ENCODE results near the gene TBC1D22A. TPM values are rescaled to one million over a fixed set of nuclear protein-coding genes. Genes with fewer than 3 reads are reported as not detected.

The TBC1D22A gene
- polyA plus RNA-seq, 1 donor (not counting 4 experiments of a cell fraction or from before 2014, with no cell fraction given): 20.9 TPM

- H3K4me1 ChIP-seq (ENCODE audit: control insufficient read depth, extremely low read depth, insufficient read depth, low read length): peaks cover 49% of the 10 kb centered on the region
- H3K27me3 ChIP-seq (ENCODE audit: control insufficient read depth, extremely low read depth, insufficient read depth, low read length): no peaks in the 10 kb centered on the region
- H3K4me3 ChIP-seq (ENCODE audit: control insufficient read depth in 2 of 3, extremely low read depth in 1 of 3, insufficient read depth in 2 of 3, low read depth in 1 of 3, low read length in 3 of 3): no peak overlapping the region
- no peaks in the 10 kb centered on the region for H3K9me3 ChIP-seq (ENCODE audit: control insufficient read depth, low read depth, low read length)
- FAIRE-seq (peak; percentile 98), DNase-seq (ENCODE audit: low read depth, low spot score) (peak; percentile 79)
- H3K36me3 ChIP-seq (ENCODE audit: control insufficient read depth in 2 of 2, extremely low read depth in 1 of 2, insufficient read depth in 2 of 2, low read length in 2 of 2): peaks cover 0 to 2% of the 10 kb centered on the region in 2 experiments
- peaks cover 2% of the 10 kb centered on the region for H4K20me1 ChIP-seq (ENCODE audit: control insufficient read depth, extremely low read depth, insufficient read depth, low read length)
- no peak overlapping the region for H3K27ac ChIP-seq (ENCODE audit: control insufficient read depth, insufficient read depth, low read length)
- no peak overlapping the region for H3K9ac ChIP-seq (ENCODE audit: control insufficient read depth, extremely low read depth, insufficient read depth, low read length)
- TF ChIP-seq EZH2 (IDR thresholded peaks at IDR 0.05; ENCODE audit: low read length) (no peak), CTCF (optimal IDR thresholded peaks at IDR 0.05 in 1 of 3, IDR thresholded peaks at IDR 0.05 in 1 of 3, conservative IDR thresholded peaks at IDR 0.05 in 1 of 3; ENCODE audit: extremely low read depth in 1 of 3, insufficient read depth in 2 of 3, low read length in 3 of 3) (peak in 1 of 3 experiments; percentile 21)
- peak overlapping the region; percentile 58 for H3K4me2 ChIP-seq (ENCODE audit: control insufficient read depth, extremely low read depth, insufficient read depth, low read depth, low read length)
- dilution Hi-C loops (cut with MboI; ENCODE audit: extremely low pct_ligation_motif_present, low sequenced_read_pairs): no loop called here
- H3K9me1 ChIP-seq (ENCODE audit: control insufficient read depth, extremely low read depth, insufficient read depth, low read length): no peaks in the 10 kb centered on the region
- H2AFZ ChIP-seq (ENCODE audit: control insufficient read depth, low read length): no peak overlapping the region
- peaks cover 29% of the 10 kb centered on the region for H3K79me2 ChIP-seq (ENCODE audit: control insufficient read depth, insufficient read depth, low read length)
These were observed 80.2 kb downstream of the TBC1D22A start for GRCh38 chr22:46842606-46843005.

GRCh38 chr22:46843821-46844255 lies 81.4 kb downstream of the TBC1D22A start:
- Histone ChIP-seq H3K4me2 (ENCODE audit: control insufficient read depth, extremely low read depth, insufficient read depth, low read depth, low read length) (peak overlapping the region; percentile 22), H3K79me2 (ENCODE audit: control insufficient read depth, insufficient read depth, low read length) (peaks cover 35% of the 10 kb centered on the region), H3K9me3 (ENCODE audit: control insufficient read depth, low read depth, low read length) (no peaks in the 10 kb centered on the region), H3K27me3 (ENCODE audit: control insufficient read depth, extremely low read depth, insufficient read depth, low read length) (no peaks in the 10 kb centered on the region), H3K9ac (ENCODE audit: control insufficient read depth, extremely low read depth, insufficient read depth, low read length) (no peak overlapping the region), H3K4me3 (ENCODE audit: control insufficient read depth in 2 of 3, extremely low read depth in 1 of 3, insufficient read depth in 2 of 3, low read depth in 1 of 3, low read length in 3 of 3) (no peak overlapping the region), H3K9me1 (ENCODE audit: control insufficient read depth, extremely low read depth, insufficient read depth, low read length) (no peaks in the 10 kb centered on the region), H3K27ac (ENCODE audit: control insufficient read depth, insufficient read depth, low read length) (no peak overlapping the region), H2AFZ (ENCODE audit: control insufficient read depth, low read length) (no peak overlapping the region), H3K4me1 (ENCODE audit: control insufficient read depth, extremely low read depth, insufficient read depth, low read length) (peaks cover 49% of the 10 kb centered on the region), H4K20me1 (ENCODE audit: control insufficient read depth, extremely low read depth, insufficient read depth, low read length) (peaks cover 2% of the 10 kb centered on the region), H3K36me3 (ENCODE audit: control insufficient read depth in 2 of 2, extremely low read depth in 1 of 2, insufficient read depth in 2 of 2, low read length in 2 of 2) (peaks cover 0 to 2% of the 10 kb centered on the region in 2 experiments)
- FAIRE-seq: peak; percentile 9
- DNase-seq (ENCODE audit: low read depth, low spot score): no peak
- no peak for TF ChIP-seq CTCF (optimal IDR thresholded peaks at IDR 0.05 in 1 of 3, IDR thresholded peaks at IDR 0.05 in 1 of 3, conservative IDR thresholded peaks at IDR 0.05 in 1 of 3; ENCODE audit: extremely low read depth in 1 of 3, insufficient read depth in 2 of 3, low read length in 3 of 3)
- no peak for TF ChIP-seq EZH2 (IDR thresholded peaks at IDR 0.05; ENCODE audit: low read length)
- dilution Hi-C loops (cut with MboI; ENCODE audit: extremely low pct_ligation_motif_present, low sequenced_read_pairs): no loop called here

All from keratinocyte (primary cell).